IPS-18a (cell line): ENCODE data around the gene CDK4.

Experiments used
- H3K27ac ChIP-seq: one replicate; pipeline ENCODE4 v1.5.1; 2013; ENCODE audit warnings: low read length
- H3K27me3 ChIP-seq: one replicate; pipeline ENCODE4 v1.6.1; 2013; ENCODE audit warnings: mild to moderate bottlenecking, low read length; ENCODE audit not compliant: control insufficient read depth, insufficient read depth
- H3K36me3 ChIP-seq: one replicate; pipeline ENCODE4 v1.6.1; 2013; ENCODE audit warnings: low read depth, low read length; ENCODE audit not compliant: control insufficient read depth
- H3K4me1 ChIP-seq: one replicate; pipeline ENCODE4 v1.6.1; 2013; ENCODE audit warnings: low read depth, low read length; ENCODE audit not compliant: control insufficient read depth
- H3K4me3 ChIP-seq: one replicate; pipeline ENCODE4 v1.5.1; 2013; ENCODE audit warnings: low read length
- H3K9ac ChIP-seq: one replicate; pipeline ENCODE4 v1.6.1; 2013; ENCODE audit warnings: mild to moderate bottlenecking, low read length, moderate library complexity
- H3K9me3 ChIP-seq: one replicate; pipeline ENCODE4 v1.6.1; 2013; ENCODE audit warnings: low read depth, low read length; ENCODE audit not compliant: control insufficient read depth

The CDK4 gene

DNA sequence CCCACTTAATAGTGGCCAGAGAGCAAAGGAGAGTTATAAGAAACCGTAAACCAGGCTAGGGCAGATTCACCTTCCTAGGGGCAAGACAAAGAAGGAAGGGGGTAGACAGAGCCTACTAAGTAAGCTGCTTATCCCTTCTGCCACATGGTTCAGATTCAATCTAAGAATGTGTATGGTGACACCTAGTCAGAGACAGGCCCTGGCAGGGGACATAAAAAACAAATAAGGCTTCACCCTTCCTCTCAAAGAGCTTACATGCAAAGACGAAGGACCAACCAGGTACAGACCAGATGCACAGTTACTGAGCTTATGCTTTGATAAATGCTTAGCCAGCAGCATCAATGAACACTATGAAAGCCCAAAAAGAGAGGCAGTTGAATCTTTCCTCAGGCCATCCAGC is 10.4 kb upstream of the CDK4 start:
- Histone ChIP-seq H3K4me3 (no peak overlapping the region), H3K9me3 (no peaks in the 10 kb centered on the region), H3K4me1 (peaks cover 15% of the 10 kb centered on the region), H3K27me3 (peaks cover 56% of the 10 kb centered on the region), H3K36me3 (no peaks in the 10 kb centered on the region), H3K27ac (no peak overlapping the region), H3K9ac (no peak overlapping the region)

DNA sequence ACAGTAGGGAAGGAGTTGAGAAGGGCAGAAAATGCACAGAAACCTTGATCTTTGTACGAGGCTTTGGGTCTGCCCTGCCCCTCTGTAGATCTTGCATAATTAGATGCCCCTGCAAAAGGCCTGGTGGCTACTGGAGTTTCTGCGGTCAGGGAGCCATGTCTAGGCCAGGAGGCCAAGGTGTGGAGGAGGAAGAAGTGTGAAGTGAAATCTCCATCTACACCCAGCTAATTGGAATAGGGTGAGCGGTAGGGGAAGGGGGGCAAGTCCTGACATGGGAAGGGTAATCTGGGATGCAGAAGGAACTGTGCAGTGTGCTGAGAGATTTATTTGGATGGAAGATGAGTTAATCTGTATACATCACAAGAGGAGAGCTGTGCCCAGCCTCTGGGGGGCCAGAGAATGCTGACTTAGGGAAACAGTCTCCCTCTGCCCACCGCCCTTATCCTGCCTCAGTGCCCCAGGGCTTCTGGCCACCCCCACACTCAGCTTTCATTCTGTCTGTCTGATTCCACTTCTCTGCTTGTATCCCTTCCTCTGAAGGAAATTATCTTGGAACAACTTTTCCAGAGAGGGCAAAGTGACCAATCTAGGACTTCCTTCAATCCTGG is 9.4 kb upstream of the CDK4 start:
- H3K27ac ChIP-seq, result no peak overlapping the region
- H3K4me1 ChIP-seq, result peaks cover 6% of the 10 kb centered on the region
- H3K4me3 ChIP-seq, result no peak overlapping the region
- H3K27me3 ChIP-seq, result peaks cover 56% of the 10 kb centered on the region
- H3K36me3 ChIP-seq, result no peaks in the 10 kb centered on the region
- H3K9me3 ChIP-seq, result no peaks in the 10 kb centered on the region
- H3K9ac ChIP-seq, result no peak overlapping the region

DNA sequence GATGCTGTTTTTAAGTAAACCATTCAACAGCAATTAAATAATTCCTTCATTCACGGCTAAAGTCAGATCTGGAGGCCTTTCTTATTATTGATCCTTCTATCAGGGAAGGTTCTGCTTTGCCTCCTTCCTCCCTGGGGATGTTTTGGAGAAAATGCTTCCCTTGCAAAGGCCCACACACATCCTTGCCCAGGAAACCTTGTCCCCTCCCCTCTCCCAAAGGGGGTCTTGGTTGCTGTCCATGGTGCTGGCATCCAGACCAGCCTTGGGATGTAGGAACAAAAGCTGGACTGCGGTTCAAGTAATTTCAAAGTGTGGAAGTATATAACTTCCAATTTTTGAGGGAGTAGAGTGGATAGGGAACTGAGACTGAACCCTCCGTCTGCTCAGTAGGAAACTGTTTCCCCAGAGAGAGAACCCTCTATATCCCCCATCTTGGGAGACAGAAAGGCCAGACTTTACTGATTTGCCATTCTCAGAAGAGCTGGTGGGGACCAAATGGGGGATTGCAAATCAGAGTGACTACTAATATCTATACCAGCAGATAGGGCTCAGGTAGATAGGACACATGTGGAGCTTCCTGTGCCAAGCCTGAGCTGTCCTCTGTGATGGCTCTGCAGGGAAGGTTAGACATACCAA is 8.4 kb upstream of the CDK4 start:
- Histone ChIP-seq H3K27me3 (peaks cover 55% of the 10 kb centered on the region), H3K9ac (no peak overlapping the region), H3K4me1 (peaks cover 6% of the 10 kb centered on the region), H3K4me3 (no peak overlapping the region), H3K36me3 (no peaks in the 10 kb centered on the region), H3K9me3 (no peaks in the 10 kb centered on the region), H3K27ac (no peak overlapping the region)

DNA sequence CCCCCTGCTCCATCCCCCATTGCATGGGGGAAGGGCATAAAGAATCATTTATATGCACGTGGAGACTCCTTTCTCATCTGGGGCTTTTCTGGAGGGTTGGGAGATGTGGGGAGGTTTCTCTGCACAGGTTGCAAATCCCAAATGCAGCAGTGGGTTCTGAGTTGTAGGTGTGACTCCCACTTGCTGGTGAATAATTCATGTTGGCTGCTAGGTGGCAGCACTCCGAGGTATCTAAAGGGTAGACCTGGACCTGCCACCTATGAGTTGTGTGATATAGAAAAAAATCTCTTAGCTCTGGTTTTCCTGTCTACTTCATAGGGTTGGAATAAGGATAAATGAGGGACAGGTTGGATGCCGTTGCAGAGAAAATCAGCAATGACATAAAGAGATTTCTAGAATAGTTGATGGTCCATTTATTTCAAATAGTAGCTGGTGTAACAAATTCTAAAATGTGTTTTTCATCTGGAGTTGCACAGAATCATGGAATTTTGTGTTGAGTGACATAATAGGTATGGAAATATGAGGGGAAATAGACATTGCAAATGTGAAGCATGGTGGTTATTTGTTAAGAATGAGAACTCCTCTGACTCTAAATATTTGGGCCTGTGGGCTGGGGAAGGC is 7.4 kb upstream of the CDK4 start:
- H3K9me3 ChIP-seq, result no peaks in the 10 kb centered on the region
- no peak overlapping the region for H3K27ac ChIP-seq
- H3K4me1 ChIP-seq, result peaks cover 6% of the 10 kb centered on the region
- H3K9ac ChIP-seq, result no peak overlapping the region
- peaks cover 47% of the 10 kb centered on the region for H3K27me3 ChIP-seq
- H3K36me3 ChIP-seq, result no peaks in the 10 kb centered on the region
- no peak overlapping the region for H3K4me3 ChIP-seq

DNA sequence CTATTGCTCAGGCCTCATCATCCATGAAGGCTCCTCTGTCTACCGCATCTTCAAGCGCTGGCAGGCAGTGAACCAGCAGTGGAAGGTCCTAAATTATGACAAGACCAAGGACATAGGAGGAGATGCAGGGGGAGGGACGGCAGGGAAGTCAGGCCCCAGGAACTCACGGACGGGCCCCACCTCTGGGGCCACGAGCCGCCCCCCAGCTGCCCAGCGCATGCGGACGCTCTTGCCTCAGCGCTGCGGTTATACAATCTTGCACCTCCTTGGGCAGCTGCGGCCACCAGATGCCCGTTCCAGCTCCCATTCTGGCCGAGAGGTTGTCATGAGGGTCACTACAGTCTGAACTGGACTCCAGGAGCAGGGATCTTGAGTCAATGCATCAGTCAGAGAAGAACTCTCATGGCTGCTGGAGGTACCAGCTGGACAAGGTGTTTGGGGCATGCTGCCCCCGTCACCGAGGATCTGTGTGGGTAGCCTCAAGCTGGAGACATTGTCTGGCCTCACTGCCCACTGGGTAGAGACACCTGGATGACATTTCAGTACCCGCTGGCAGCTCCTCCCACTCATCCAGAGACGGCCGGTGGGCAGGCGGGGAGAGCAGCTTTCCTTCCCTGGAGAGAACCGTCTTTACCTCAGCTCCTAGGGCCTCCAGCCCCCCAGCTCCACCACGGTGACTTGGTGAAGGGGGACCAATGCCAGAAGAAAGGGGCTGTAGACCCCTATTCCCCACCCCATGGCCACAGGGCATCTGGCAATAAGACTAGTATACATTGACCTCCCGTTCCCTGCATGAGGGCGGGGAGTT is 6.6 kb upstream of the CDK4 start:
- Histone ChIP-seq H3K9ac (no peak overlapping the region), H3K4me1 (peaks cover 11% of the 10 kb centered on the region), H3K27me3 (peaks cover 47% of the 10 kb centered on the region), H3K27ac (no peak overlapping the region), H3K9me3 (no peaks in the 10 kb centered on the region), H3K36me3 (no peaks in the 10 kb centered on the region), H3K4me3 (no peak overlapping the region)

DNA sequence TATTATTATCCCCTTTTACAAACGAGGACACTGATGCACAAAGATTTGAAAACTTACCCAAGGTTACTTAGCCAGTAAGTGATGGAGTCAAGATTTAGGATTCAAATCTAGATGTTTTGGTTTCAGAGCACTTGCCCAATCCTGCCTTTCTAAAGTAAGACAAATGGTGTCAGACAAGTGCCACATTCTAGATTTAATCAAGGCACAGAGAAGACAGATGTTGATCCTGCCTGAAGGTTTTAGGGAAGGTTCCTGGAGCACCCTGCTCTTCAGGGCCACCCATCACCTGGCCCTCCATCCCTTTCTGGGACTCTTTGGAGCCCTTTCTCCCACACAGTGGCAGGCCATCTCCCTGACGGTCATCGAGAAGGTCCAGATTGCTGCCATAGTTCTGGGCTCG is 5.7 kb upstream of the CDK4 start:
- peaks cover 47% of the 10 kb centered on the region for H3K27me3 ChIP-seq
- H3K4me3 ChIP-seq, result no peak overlapping the region
- no peaks in the 10 kb centered on the region for H3K36me3 ChIP-seq
- no peak overlapping the region for H3K9ac ChIP-seq
- H3K4me1 ChIP-seq, result peaks cover 14% of the 10 kb centered on the region
- no peaks in the 10 kb centered on the region for H3K9me3 ChIP-seq
- H3K27ac ChIP-seq, result no peak overlapping the region

DNA sequence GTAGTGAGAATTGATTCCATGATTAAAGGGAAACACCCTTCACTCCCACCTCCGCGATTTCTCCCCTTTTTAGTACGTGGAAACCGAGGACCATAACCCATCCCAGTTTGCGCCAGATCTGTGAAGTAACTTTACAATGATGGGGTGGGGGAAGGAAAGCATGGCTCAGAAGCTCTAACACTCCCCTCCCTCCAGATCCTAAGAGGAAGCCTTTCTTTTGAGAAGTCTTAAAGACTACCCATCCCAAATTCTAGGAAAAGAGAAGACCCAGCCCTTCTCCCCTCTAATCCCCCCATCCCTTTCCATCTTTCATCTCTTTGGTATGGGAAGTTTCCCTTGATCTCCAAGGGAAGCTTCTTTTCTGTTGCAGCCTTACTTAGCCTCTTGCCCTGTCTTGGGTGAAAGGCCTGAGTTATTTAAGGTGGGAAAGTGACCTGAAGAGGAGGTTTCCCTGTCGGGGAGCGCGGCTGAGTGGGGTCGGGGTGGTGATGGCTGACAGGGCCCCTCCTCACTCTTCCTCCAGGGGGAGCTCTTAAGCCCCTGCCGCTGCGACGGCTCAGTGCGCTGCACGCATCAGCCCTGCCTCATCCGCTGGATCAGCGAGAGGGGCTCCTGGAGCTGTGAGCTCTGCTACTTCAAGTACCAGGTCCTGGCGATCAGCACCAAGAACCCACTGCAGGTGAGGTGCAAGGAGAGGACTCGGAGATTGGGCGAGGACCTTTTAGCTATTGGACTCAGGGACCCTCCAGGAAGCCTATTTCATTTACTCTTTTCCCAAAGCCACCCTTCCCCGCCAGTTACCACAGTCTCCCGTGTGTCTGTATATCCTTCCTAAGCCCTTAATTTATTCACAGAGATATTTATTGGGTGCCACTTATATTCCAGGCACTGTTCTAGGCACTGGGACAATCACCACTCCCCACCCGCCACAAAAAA is 4.6 kb upstream of the CDK4 start:
- Histone ChIP-seq H3K27me3 (peaks cover 44% of the 10 kb centered on the region), H3K27ac (no peak overlapping the region), H3K9me3 (no peaks in the 10 kb centered on the region), H3K4me1 (peaks cover 17% of the 10 kb centered on the region), H3K9ac (no peak overlapping the region), H3K36me3 (no peaks in the 10 kb centered on the region), H3K4me3 (peak overlapping the region; percentile 48)

DNA sequence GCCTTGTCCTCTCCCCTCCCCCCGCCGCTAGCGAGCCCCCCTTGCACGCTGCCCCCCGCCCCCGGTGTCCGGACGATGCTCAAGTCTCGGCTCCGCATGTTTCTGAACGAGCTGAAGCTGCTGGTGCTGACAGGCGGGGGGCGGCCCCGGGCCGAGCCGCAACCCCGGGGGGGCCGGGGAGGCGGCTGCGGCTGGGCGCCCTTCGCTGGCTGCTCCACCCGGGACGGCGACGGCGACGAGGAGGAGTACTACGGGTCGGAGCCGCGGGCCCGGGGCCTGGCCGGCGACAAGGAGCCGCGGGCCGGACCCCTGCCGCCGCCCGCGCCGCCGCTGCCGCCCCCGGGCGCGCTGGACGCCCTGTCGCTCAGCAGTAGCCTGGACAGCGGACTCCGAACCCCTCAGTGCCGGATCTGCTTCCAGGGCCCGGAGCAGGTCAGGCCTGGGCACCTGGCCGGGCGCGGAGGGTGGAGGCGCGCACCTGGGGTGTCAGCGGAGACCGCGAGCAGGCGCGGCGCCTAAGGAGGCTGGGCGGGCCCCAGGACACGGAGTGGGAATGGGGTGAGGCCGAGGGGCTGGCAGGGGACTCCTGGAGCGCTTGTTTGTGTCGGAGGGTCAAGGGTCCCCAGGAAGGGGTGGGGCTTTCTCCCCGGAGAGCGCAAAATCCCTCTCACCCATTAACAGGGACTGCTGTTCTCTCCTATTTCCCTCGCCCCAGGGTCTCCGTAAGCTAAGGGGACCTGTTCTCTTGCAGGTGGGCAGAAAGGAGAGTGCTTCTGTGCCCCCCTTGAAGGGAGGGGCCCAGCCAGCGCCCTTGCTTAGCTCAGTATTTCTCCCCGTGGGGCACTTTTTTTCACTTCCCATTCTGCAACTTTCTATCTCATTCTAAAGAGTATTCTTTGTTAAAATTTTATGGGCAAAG is 3.6 kb upstream of the CDK4 start:
- no peaks in the 10 kb centered on the region for H3K9me3 ChIP-seq
- H3K9ac ChIP-seq, result no peak overlapping the region
- no peak overlapping the region for H3K27ac ChIP-seq
- H3K36me3 ChIP-seq, result peaks cover 2% of the 10 kb centered on the region
- H3K4me3 ChIP-seq, result peak overlapping the region; percentile 48
- peaks cover 44% of the 10 kb centered on the region for H3K27me3 ChIP-seq
- peaks cover 17% of the 10 kb centered on the region for H3K4me1 ChIP-seq

DNA sequence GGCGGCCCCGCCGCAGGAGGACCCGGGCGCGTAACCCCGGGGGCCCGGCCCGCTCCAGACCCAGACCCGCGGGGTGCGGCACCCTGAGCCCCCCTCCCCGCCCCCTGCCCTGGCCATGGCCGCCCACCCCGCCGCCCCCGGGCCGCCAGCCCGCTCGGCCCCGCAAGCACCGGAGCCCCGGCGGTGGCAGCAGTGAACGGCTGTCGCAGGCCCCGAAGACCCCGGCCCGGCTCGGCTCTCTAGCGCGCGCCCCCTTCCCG is 3.0 kb upstream of the CDK4 start:
- H3K36me3 ChIP-seq, result peaks cover 8% of the 10 kb centered on the region
- H3K9me3 ChIP-seq, result no peaks in the 10 kb centered on the region
- H3K4me1 ChIP-seq, result peaks cover 17% of the 10 kb centered on the region
- no peak overlapping the region for H3K27ac ChIP-seq
- no peak overlapping the region for H3K9ac ChIP-seq
- peaks cover 44% of the 10 kb centered on the region for H3K27me3 ChIP-seq
- no peak overlapping the region for H3K4me3 ChIP-seq

DNA sequence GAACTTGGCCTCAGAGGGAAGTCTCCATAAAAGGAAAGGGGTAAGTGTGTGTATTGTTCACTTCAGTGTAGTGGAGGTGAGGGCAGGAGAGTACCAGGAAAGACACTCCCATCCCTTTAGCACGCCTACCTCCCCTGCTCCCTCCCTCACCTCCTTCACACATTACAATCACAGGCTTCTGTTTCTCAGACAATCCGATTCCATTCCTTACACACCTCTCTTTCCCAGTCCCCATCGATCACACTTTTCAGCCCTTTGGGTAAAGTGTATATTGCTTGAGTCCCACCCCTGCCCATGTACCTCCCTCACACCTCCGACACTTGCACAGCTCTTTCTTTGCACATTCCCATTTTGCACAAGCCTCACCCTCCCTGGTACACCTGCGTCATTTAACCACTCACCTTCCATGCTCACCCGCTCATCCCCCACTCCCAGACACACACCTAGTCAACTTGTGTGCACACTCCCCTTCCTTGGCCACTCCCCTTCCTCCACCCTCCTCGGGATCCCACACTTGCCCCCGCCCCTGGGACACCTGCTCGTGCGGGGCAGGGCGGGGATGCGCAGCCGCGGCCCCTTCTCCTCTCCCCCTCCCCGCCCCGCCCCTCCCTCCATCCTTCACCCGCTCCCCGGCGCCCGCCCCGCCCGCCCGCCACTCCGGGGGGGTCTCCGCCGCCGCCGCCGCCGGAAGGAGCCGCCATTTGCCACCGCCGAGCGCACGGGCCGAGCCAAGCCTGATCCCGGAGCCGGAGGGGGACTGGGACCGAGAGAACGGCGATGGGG is 2.5 kb upstream of the CDK4 start, which contains the start of gene MARCHF9:
Gene MARCHF9 (plus strand): TSS at position 693 of the 783 bp plus-strand sequence. CDS start 426 bp downstream, outside the sequence.
- Histone ChIP-seq H3K36me3 (peaks cover 10% of the 10 kb centered on the region), H3K9me3 (no peaks in the 10 kb centered on the region), H3K27me3 (peaks cover 44% of the 10 kb centered on the region), H3K27ac (no peak within 1 kb of the TSS), H3K4me1 (peaks cover 17% of the 10 kb centered on the region), H3K4me3 (peak within 1 kb of the TSS; percentile 74), H3K9ac (no peak within 1 kb of the TSS)
